Measurements from ENCODE around the gene TFDP1. TPM values are rescaled to one million over a fixed set of nuclear protein-coding genes. Genes with fewer than 3 reads are reported as not detected.

The TFDP1 gene
- total RNA-seq, 4 donors from 2014 or later: 24.3 to 164 (median 49.1) TPM

DNA sequence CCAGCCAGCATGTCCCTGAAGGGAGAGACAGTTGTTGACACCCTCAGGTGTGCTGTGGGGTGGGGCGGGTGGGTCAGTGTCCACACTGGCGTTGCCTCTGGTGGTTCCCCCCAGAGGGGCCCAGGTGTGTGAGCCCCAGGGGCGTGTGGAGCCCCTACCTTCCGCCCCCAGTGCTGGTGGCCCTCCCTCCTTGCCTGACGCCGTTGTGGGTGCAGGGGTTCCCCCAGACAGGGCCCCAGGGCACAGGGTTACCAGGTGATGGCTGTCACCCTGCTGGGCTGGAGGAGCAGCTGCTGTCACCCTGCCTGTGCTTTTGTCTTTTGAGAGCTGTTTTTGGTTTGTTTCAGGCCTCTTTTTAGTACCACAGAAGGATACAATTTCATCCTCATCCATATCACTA, 46.3 kb downstream of the TFDP1 start:
- Histone ChIP-seq H3K4me1 (no peaks in the 10 kb centered on the region), H3K9me3 (no peaks in the 10 kb centered on the region), H3K36me3 (peaks cover 0 to 22% (median 8%) of the 10 kb centered on the region in 4 donors), H3K27me3 (no peaks in the 10 kb centered on the region), H3K27ac (no peak overlapping the region), H3K4me3 (no peak overlapping the region)
- DNase-seq: no peak
- in situ Hi-C loops (cut with MboI; ENCODE audit: low pct_ligation_motif_present in 1 of 4, low pct_unique_long_range_greater_than_20kb in 1 of 4, low sequenced_read_pairs in 3 of 4) (no loop called here), intact Hi-C loops (cut with DNase I; ENCODE audit: low total_unique reads) (no loop called here)
- WGBS, 2 donors (ENCODE audit: low coverage in 1 of 2): 84% methylated on average over 6 of the region's 6 CpGs; no CpG with 5 or more reads in 1 of the 2 donors
- TF ChIP-seq, protein P1, sequence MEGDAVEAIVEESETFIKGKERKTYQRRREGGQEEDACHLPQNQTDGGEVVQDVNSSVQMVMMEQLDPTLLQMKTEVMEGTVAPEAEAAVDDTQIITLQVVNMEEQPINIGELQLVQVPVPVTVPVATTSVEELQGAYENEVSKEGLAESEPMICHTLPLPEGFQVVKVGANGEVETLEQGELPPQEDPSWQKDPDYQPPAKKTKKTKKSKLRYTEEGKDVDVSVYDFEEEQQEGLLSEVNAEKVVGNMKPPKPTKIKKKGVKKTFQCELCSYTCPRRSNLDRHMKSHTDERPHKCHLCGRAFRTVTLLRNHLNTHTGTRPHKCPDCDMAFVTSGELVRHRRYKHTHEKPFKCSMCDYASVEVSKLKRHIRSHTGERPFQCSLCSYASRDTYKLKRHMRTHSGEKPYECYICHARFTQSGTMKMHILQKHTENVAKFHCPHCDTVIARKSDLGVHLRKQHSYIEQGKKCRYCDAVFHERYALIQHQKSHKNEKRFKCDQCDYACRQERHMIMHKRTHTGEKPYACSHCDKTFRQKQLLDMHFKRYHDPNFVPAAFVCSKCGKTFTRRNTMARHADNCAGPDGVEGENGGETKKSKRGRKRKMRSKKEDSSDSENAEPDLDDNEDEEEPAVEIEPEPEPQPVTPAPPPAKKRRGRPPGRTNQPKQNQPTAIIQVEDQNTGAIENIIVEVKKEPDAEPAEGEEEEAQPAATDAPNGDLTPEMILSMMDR (IDR thresholded peaks at IDR 0.05): no peak
- TF ChIP-seq EP300 (IDR thresholded peaks at IDR 0.05; ENCODE audit: low read depth) (no peak), POLR2A (IDR thresholded peaks at IDR 0.05) (no peak), POLR2AphosphoS5 (IDR thresholded peaks at IDR 0.05) (no peak)

DNA sequence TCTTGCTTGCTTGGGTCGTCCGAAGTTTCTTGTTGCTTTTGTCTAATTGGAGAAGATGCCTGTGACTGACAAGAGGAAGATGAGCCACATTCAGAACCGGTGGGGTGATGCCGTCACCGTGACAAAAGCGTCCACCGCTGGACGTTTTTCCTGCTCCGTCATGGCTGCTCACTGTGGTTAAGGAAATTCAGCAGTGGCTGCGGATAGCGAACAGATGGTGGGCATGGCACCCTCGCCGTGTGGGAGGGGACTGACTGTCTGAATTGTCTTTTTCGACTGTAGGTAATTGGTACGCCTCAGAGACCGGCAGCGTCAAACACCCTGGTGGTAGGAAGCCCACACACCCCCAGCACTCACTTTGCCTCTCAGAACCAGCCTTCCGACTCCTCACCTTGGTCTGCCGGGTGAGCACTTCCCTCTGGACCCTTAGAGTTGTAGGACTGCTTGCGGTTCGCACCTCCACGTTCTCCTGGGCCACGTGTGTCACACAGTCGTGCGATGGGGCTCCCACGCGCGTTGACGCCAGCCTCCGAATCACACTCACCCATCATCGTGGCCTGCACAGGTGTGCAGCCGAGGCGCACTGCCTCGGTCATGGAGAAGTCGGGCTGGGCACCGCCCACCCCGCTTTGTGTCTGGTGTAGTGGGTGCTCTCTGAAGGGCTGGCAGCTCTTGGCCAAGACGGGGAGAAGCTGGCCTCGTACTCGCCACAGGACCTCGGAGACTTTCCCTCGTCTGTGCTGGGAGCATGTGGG, 47.0 kb downstream of the TFDP1 start:
- DNase-seq: no peak
- in situ Hi-C loops (cut with MboI; ENCODE audit: low pct_ligation_motif_present in 1 of 4, low pct_unique_long_range_greater_than_20kb in 1 of 4, low sequenced_read_pairs in 3 of 4) (no loop called here), intact Hi-C loops (cut with DNase I; ENCODE audit: low total_unique reads) (no loop called here)
- 94 to 100% methylated on average over 2 to 41 of the region's 42 CpGs for WGBS, 2 donors (ENCODE audit: low coverage in 1 of 2)
- no peak for TF ChIP-seq EP300 (IDR thresholded peaks at IDR 0.05; ENCODE audit: low read depth)
- TF ChIP-seq, protein P1 (IDR thresholded peaks at IDR 0.05): no peak
- TF ChIP-seq POLR2A (IDR thresholded peaks at IDR 0.05): no peak
- no peak for TF ChIP-seq POLR2AphosphoS5 (IDR thresholded peaks at IDR 0.05)
- no peak overlapping the region for H3K4me3 ChIP-seq
- no peaks in the 10 kb centered on the region for H3K27me3 ChIP-seq
- no peaks in the 10 kb centered on the region for H3K4me1 ChIP-seq
- no peaks in the 10 kb centered on the region for H3K9me3 ChIP-seq
- H3K27ac ChIP-seq: no peak overlapping the region
- peaks cover 0 to 27% (median 12%) of the 10 kb centered on the region in 4 donors for H3K36me3 ChIP-seq

DNA sequence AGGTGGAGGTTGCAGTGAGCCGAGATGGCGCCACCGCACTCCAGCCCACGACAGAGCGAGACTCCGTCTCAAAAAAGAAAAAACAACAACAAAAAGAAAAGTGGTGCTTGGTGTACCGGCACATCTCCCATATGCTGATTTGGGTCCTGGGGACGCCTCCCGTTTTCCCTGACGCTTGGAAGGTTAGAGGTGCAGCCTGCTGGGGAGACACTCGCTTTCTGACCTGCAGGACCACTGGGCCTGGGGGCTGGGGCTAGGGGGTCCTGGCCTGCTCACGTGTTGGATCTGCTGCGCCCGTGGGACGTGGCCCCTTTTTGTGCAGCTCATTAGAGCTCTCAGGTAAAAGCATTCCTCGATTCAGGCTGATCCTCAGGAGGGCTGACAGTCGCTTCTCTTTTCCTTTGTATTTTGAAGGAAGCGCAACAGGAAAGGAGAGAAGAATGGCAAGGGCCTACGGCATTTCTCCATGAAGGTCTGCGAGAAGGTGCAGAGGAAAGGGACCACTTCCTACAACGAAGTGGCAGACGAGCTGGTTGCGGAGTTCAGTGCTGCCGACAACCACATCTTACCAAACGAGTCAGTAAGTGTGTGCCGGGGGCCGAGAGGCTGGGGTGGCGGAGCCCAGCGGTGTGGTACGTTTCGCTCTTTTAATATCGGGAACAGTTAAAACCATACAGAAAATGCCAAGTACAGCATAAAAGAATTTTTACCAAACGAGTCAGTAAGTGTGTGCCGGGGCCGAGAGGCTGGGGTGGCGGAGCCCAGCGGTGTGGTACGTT, 48.3 kb downstream of the TFDP1 start:
- H3K36me3 ChIP-seq: peaks cover 0 to 38% (median 18%) of the 10 kb centered on the region in 4 donors

DNA sequence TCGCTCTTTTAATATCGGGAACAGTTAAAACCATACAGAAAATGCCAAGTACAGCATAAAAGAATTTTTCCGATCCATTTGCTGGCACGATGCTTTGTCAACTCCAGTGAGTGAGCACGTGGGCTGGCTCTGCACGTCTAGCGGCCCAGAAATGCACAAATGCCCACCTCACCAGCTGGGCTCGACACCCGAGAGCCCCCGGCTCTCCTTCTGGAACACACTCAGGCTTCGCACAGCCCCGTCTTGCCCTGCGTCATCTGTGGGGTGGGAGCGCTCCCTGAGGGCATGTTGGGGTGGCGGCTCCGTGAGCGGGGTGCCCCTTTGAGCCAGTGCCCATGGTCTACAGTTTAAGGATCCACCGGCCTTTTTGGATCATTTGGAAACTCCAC, 48.9 kb downstream of the TFDP1 start:
- Histone ChIP-seq H3K36me3 (peaks cover 0 to 44% (median 21%) of the 10 kb centered on the region in 4 donors), H3K4me3 (no peak overlapping the region), H3K9me3 (no peaks in the 10 kb centered on the region), H3K27ac (no peak overlapping the region), H3K27me3 (no peaks in the 10 kb centered on the region), H3K4me1 (no peaks in the 10 kb centered on the region)
- in situ Hi-C loops (cut with MboI; ENCODE audit: low pct_ligation_motif_present in 1 of 4, low pct_unique_long_range_greater_than_20kb in 1 of 4, low sequenced_read_pairs in 3 of 4) (no loop called here), intact Hi-C loops (cut with DNase I; ENCODE audit: low total_unique reads) (no loop called here)
- TF ChIP-seq, protein P1 (IDR thresholded peaks at IDR 0.05): no peak
- TF ChIP-seq POLR2A (IDR thresholded peaks at IDR 0.05) (no peak), POLR2AphosphoS5 (IDR thresholded peaks at IDR 0.05) (no peak), EP300 (IDR thresholded peaks at IDR 0.05; ENCODE audit: low read depth) (no peak)
- 97 to 100% methylated on average over 3 to 13 of the region's 18 CpGs for WGBS, 2 donors (ENCODE audit: low coverage in 1 of 2)
- DNase-seq: no peak

More for the DNA sequence above, 48.3 kb downstream of the TFDP1 start:
- Histone ChIP-seq H3K27ac (no peak overlapping the region), H3K9me3 (no peaks in the 10 kb centered on the region), H3K27me3 (no peaks in the 10 kb centered on the region), H3K4me3 (no peak overlapping the region), H3K4me1 (no peaks in the 10 kb centered on the region)
- 95 to 97% methylated on average over 6 to 38 of the region's 38 CpGs for WGBS, 2 donors (ENCODE audit: low coverage in 1 of 2)
- in situ Hi-C loops (cut with MboI; ENCODE audit: low pct_ligation_motif_present in 1 of 4, low pct_unique_long_range_greater_than_20kb in 1 of 4, low sequenced_read_pairs in 3 of 4): no loop called here
- no peak for TF ChIP-seq POLR2A (IDR thresholded peaks at IDR 0.05)
- TF ChIP-seq, protein P1 (IDR thresholded peaks at IDR 0.05): no peak
- no peak for TF ChIP-seq POLR2AphosphoS5 (IDR thresholded peaks at IDR 0.05)
- no peak for TF ChIP-seq EP300 (IDR thresholded peaks at IDR 0.05; ENCODE audit: low read depth)
- intact Hi-C loops (cut with DNase I; ENCODE audit: low total_unique reads): no loop called here
- no peak for DNase-seq

All from transverse colon (tissue), 4 donors.